M059J (cell line): Measurements from ENCODE around the gene GTF2A1L. TPM values are rescaled to one million over a fixed set of nuclear protein-coding genes. Genes with fewer than 3 reads are reported as not detected.
"Not testable (repeated sequence)": the region's sequence is repeated elsewhere in the genome, so short reads cannot be mapped to it uniquely, and the experiment has no call there.

Experiments used
- DNase-seq: peaks from one replicate; pipeline ENCODE4 v3.0.0-alpha.2; 2012; ENCODE audit warnings: low read depth
- total RNA-seq: library from RNA; depleted of rRNA; stranded (reverse); fragments of >200 nt; shearing (Covaris generic); gene quantifications from 2 replicates; pipeline ENCODE4 v1.2.3, GENCODE V29; 2014

GTF2A1L gene
- total RNA-seq, 1 experiment from 2014 or later = 0.25 TPM

- peak; percentile 77 for DNase-seq
These were observed 10.2 kb upstream of the GTF2A1L start for GRCh38 chr2:48607307-48608014.

- DNase-seq = no peak
These were observed 4.4 kb upstream of the GTF2A1L start for GRCh38 chr2:48613211-48613610.

GRCh38 chr2:48614581-48614980, 3.1 kb upstream of the GTF2A1L start:
- not testable (repeated sequence) for DNase-seq

GRCh38 chr2:48619526-48619925, 1.9 kb downstream of the GTF2A1L start:
- DNase-seq = no peak

GRCh38 chr2:48620604-48621003, 2.9 kb downstream of the GTF2A1L start:
- DNase-seq = no peak

GRCh38 chr2:48622691-48623090, 5.0 kb downstream of the GTF2A1L start:
- peak; percentile 72 for DNase-seq

GRCh38 chr2:48624696-48625095, 7.0 kb downstream of the GTF2A1L start:
- no peak for DNase-seq

- no peak for DNase-seq
These were observed 8.4 kb downstream of the GTF2A1L start for GRCh38 chr2:48626047-48626446.

GRCh38 chr2:48633143-48633542, 15.5 kb downstream of the GTF2A1L start:
- no peak for DNase-seq

- peak; percentile 1 for DNase-seq
These were observed 18.1 kb downstream of the GTF2A1L start for GRCh38 chr2:48635786-48636185.

GRCh38 chr2:48638261-48638660, 20.6 kb downstream of the GTF2A1L start:
- DNase-seq = no peak

GRCh38 chr2:48651158-48651790, 33.6 kb downstream of the GTF2A1L start:
- DNase-seq = peak; percentile 20

GRCh38 chr2:48668992-48669391, 51.3 kb downstream of the GTF2A1L start:
- DNase-seq = no peak

- DNase-seq = no peak
These were observed 55.9 kb downstream of the GTF2A1L start for GRCh38 chr2:48673581-48673980.

GRCh38 chr2:48674933-48675332, 57.3 kb downstream of the GTF2A1L start:
- DNase-seq = no peak

GRCh38 chr2:48677450-48677849, 59.8 kb downstream of the GTF2A1L start:
- DNase-seq = no peak

- DNase-seq = no peak
These were observed 67.5 kb downstream of the GTF2A1L start for GRCh38 chr2:48685126-48685525.

- DNase-seq = no peak
These were observed 74.5 kb downstream of the GTF2A1L start for GRCh38 chr2:48691935-48692691.

GRCh38 chr2:48693066-48693465, 75.4 kb downstream of the GTF2A1L start:
- peak; percentile 34 for DNase-seq

- DNase-seq = peak; percentile 66
These were observed 76.0 kb downstream of the GTF2A1L start for GRCh38 chr2:48693645-48694044.

- DNase-seq = peak; percentile 68
These were observed 76.5 kb downstream of the GTF2A1L start for GRCh38 chr2:48694149-48694548.

GRCh38 chr2:48695991-48696390, 78.3 kb downstream of the GTF2A1L start:
- no peak for DNase-seq

- DNase-seq = no peak
These were observed 79.2 kb downstream of the GTF2A1L start for GRCh38 chr2:48696881-48697280.
